GM13976 (cell line): ENCODE results near the gene SRPRA.
"Not testable (repeated sequence)": the region's sequence is repeated elsewhere in the genome, so short reads cannot be mapped to it uniquely, and the experiment has no call there.

Source experiments
- DNase-seq: peaks from one replicate; pipeline ENCODE4 v3.0.0; 2012; ENCODE audit warnings: low spot score
- in situ Hi-C: fragments of 300-500 bp; cut with MboI; formaldehyde crosslinking; loops from one replicate; pipeline ENCODE4 v1.12.0; 2022; ENCODE audit warnings: low sequenced_read_pairs, mixed read lengths, inconsistent platforms; ENCODE audit not compliant: unreplicated experiment
- TF ChIP-seq, protein P1 (sequence below): IDR thresholded peaks from 2 replicates; pipeline ENCODE4 v1.5.1; 2012; ENCODE audit warnings: borderline replicate concordance, mild to moderate bottlenecking; ENCODE audit not compliant: insufficient read depth; ENCODE audit errors: extremely low read depth, missing control alignments, control extremely low read depth

SRPRA gene

DNA sequence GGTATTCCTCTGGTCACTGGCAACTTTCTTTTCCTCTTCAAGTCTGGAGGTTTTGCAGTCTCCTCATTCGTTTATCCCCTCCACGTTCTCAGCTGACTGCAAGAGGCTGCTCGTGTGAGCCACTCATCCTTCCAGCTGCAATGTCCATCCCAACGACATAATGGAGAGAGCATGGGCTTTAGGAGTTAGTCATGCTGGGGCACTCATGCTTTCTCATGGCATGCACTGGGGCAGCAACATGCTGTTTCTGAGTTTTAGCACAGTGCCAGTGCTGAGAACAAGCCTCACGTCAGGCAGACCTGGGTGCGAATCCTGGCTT lies 42.3 kb upstream of the SRPRA start:
- TF ChIP-seq, protein P1, sequence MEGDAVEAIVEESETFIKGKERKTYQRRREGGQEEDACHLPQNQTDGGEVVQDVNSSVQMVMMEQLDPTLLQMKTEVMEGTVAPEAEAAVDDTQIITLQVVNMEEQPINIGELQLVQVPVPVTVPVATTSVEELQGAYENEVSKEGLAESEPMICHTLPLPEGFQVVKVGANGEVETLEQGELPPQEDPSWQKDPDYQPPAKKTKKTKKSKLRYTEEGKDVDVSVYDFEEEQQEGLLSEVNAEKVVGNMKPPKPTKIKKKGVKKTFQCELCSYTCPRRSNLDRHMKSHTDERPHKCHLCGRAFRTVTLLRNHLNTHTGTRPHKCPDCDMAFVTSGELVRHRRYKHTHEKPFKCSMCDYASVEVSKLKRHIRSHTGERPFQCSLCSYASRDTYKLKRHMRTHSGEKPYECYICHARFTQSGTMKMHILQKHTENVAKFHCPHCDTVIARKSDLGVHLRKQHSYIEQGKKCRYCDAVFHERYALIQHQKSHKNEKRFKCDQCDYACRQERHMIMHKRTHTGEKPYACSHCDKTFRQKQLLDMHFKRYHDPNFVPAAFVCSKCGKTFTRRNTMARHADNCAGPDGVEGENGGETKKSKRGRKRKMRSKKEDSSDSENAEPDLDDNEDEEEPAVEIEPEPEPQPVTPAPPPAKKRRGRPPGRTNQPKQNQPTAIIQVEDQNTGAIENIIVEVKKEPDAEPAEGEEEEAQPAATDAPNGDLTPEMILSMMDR = no peak
- in situ Hi-C loops = no loop called here

DNA sequence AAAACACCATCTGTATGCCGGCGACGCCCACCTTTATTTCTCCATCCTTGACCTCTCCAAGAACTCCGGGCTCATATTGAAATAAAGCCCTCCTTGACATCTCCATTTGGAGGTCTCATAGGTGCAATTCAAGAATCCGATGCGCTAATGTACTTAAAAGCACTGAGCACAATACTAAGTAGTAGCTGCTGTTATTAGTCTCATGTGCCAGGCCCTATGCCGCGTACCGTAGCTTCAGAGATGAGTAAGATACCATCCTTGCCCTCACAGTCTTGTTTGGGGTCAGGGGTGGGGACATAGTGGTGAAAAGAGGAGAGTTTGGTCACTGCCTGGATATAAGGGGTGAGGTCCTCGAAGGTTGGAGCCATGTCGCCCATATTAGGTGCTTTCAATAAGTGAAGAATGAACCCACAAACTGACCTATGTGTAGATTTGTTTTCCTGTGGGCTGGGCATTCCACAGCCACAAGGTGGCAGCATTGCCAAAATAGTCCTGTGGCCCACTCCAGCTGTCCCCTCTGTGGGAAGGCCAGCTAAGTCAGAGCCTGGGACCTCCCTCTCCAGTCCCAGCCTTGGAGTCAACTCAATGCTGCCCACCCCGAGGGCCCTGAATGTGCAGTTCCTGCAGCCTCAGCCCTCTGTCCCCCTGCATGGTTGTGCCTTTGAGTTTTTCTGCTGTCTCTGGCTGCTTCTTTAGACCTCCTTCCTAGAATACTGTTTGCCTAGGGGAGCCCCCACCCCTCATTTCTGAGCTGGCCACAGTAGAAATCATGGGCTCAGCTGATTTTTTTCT lies 41.7 kb upstream of the SRPRA start:
- DNase-seq = peak; percentile 61
- in situ Hi-C loops = no loop called here
- TF ChIP-seq, protein P1 = peak; percentile 88

More for the DNA sequence above, 42.3 kb upstream of the SRPRA start:
- no peak for DNase-seq

DNA sequence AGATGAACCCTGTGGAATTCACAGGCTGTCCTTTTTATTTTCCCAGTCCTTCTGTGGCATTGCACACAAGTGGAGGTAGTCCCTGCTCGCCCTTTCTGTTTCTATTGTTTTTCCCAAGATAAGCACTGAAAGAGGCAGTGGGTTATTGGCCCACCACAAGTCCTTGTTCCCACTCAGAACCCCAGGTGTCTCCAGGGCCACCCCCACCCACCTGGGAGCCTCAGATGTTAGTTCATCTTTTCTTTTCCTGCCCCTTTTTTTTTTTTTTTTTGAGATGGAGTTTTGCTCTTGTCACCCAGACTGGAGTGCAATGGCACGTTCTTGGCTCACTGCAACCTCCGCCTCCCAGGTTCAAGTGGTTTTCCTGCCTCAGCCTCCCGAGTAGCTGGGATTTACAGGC lies 40.1 kb upstream of the SRPRA start:
- in situ Hi-C loops, DNase-seq: not testable (repeated sequence)

DNA sequence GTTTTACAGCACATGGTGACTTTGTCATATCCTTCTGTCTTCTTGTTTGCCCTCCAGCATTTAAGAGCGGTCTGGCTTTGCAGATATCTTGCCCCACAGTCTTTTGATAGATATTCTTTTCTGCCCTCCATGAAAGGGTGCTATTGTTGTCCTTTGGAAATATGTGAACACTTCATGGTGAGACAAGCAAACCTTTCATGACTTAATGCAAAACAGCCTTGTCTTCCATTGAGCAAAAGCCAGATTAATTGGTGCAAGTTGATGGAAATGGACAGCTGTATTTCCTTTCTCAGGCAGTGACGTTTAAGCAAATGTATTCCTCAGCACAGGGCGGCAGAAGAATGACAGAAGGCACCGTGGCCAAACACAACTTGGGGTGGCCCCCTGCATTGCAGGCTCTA lies 39.6 kb upstream of the SRPRA start:
- TF ChIP-seq, protein P1 = no peak
- DNase-seq = no peak
- in situ Hi-C loops = no loop called here

DNA sequence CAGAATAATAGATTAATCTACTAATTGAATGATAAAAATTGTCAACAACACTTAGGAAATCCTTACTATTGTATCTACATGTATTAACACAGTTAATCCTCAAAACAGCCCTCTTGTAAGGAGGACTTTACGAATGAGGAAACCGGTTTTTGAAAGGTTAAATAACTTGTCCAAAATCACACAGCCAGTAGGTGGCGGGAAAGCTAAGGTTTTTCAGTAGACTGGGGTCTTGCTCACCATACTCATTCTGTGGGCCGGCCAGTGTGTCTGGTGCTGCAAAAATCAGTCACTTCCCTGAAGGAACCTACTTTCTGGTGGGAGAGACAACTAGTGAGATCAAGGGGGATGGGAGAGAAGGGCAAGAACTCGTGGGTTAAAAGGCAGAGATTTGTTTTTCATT lies 39.0 kb upstream of the SRPRA start:
- in situ Hi-C loops = no loop called here
- TF ChIP-seq, protein P1 = no peak
- DNase-seq = no peak

DNA sequence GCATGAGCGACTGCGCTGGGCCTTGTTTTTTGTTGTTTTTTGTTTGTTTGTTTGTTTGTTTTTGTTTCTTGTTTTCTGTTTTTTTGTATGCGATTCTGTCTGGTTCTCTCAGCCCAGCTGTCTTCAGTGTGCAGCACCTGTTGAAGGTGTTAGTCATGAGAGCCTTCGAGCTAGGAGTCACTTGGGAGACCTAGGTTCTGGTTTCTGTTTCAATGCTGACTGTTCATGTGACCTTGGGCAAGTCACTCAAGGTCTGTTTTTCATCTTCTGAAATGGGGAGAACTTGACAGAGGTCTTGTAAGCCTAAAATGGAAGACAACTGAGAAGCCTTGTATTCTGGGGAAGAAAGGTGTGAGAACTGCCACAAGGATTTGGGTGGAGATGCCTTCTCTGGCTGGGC lies 37.0 kb upstream of the SRPRA start:
- peak; percentile 59 for DNase-seq
- TF ChIP-seq, protein P1 = no peak
- in situ Hi-C loops = no loop called here

DNA sequence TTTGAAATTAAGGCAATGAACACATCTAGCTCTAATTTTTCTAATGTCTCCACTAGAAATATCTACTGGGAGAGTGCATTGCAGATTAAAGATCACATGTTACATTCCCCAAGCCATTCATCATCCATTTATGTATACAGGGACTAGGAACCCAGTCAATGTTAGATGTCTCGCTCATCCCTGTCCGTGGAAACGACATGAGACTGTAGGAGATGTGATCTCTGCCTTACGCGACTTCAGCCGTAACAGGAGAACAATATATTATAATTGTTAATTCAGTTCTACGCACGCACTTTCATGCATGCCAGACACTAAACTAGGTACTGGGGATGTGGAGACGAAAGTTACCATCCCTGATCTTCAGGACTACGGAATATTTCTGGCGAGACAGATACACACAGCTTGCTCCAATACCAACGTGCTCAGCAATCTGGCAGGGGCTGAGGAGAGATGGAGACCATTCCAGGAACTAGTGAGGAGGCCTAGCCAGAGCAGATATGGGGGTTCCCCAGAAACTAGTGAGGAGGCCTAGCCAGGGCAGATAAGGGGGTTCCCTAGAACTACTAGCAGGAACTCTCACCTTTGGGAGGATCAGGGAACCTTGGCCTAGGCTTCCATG lies 35.9 kb upstream of the SRPRA start:
- in situ Hi-C loops = no loop called here

More for the DNA sequence above, 35.9 kb upstream of the SRPRA start:
- TF ChIP-seq, protein P1 = no peak
- peak; percentile 54 for DNase-seq
